HL-60 (cell line): Measurements from ENCODE around the gene NUTM2A.
"Not testable (repeated sequence)": the region's sequence is repeated elsewhere in the genome, so short reads cannot be mapped to it uniquely, and the experiment has no call there.

Source experiments
- DNase-seq, 2 experiments: peaks; one replicate each; pipeline ENCODE4 v3.0.0-alpha.2; 2010 to 2020; ENCODE audit warnings: low read depth in 1 of 2, low spot score in 1 of 2
- H3K27ac ChIP-seq: fragments of 250-450 bp; sonication (Bioruptor Pico); replicated peaks from 2 replicates; pipeline ENCODE4 v1.5.1; 2020; ENCODE audit warnings: mild to moderate bottlenecking, moderate library complexity
- H3K27me3 ChIP-seq: fragments of 250-450 bp; sonication (Bioruptor Pico); 2 replicates; pipeline ENCODE4 v1.5.1; 2021; ENCODE audit warnings: mild to moderate bottlenecking, moderate library complexity; ENCODE audit not compliant: insufficient read depth, poor library complexity, severe bottlenecking
- H3K4me3 ChIP-seq: replicated peaks from 2 replicates; pipeline ENCODE4 v1.5.1; 2011; ENCODE audit warnings: mild to moderate bottlenecking, control low read depth, low read length; ENCODE audit not compliant: insufficient read depth
- SPI1 ChIP-seq: IDR thresholded peaks from 2 replicates; pipeline ENCODE4 v1.6.1; 2012; ENCODE audit warnings: low read depth, mild to moderate bottlenecking, borderline replicate concordance
- long read RNA-seq: library from polyadenylated mRNA; unstranded; transcript quantifications from one replicate; pipeline ENCODE4 v2.0.0, GENCODE V29; 2020

NUTM2A gene, protein sequence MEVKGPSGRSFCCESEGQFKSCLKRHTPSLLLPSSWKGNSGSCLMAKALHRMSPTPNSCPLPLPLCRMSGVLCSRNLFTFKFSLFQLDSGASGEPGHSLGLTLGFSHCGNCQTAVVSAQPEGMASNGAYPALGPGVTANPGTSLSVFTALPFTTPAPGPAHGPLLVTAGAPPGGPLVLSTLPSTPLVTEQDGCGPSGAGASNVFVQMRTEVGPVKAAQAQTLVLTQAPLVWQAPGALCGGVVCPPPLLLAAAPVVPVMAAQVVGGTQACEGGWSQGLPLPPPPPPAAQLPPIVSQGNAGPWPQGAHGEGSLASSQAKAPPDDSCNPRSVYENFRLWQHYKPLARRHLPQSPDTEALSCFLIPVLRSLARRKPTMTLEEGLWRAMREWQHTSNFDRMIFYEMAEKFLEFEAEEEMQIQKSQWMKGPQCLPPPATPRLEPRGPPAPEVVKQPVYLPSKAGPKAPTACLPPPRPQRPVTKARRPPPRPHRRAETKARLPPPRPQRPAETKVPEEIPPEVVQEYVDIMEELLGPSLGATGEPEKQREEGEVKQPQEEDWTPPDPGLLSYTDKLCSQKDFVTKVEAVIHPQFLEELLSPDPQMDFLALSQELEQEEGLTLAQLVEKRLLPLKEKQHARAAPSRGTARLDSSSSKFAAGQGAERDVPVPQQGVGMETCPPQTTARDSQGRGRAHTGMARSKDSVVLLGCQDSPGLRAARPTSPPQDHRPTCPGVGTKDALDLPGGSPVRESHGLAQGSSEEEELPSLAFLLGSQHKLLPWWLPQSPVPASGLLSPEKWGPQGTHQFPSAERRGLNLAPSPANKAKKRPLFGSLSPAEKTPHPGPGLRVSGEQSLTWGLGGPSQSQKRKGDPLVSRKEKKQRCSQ
- long read RNA-seq, partial matches to known transcripts = 0 of 2 reads
- long read RNA-seq, other reads (novel, unspliced or antisense) = 2 of 2 reads

DNA sequence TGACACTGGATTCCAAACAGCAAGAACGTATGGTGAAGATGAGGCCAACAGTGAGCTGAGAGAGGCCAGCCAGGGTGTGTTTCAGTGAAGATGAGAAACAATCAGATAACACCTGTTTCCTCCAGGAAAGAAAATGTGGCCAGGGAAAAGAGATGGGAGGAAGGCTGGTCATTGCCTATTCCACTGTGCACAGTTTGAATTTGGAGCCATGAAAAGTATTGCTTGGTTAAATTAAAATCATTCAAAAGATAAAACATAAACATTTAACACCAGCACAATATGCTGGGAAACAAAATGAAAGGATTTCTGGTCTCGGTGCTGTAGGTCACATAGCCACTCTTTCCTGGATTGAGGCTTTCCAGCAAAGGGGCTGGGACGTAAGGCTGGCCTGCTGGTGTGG, at the start of gene NUTM2A:
Gene NUTM2A, plus strand, starts transcription at position 301 of the 400 bp plus-strand sequence. CDS start 383 bp downstream, outside the sequence.
- H3K27me3 ChIP-seq, H3K4me3 ChIP-seq, DNase-seq, H3K27ac ChIP-seq: not testable (repeated sequence)

GRCh38 chr10:87177587-87177986, 47.7 kb upstream of the NUTM2A start:
- not testable (repeated sequence) for H3K4me3 ChIP-seq, H3K27ac ChIP-seq, H3K27me3 ChIP-seq, DNase-seq

DNA sequence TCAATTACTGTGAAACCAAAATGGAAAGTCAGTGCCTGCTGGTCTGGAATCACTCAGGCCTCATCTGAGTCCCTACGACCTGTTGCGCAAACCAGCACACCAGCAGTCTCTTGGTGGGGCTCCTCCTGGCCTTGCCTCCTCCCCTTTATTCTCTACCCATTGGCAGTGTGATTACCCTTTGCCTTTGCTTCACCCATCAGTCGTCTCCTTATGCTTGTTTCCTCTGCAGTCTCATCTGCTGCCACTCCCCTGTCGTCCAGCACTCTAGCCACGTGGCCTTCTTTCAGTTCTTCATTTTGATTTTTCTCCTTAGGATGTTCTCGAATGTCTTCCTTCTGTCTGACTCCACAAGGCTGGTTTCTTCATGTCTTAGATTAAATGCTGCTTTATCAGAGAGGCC, 40.8 kb upstream of the NUTM2A start:
- DNase-seq = peak in 1 of 2 experiments; percentile 28
- H3K27ac ChIP-seq, H3K4me3 ChIP-seq, H3K27me3 ChIP-seq: not testable (repeated sequence)

DNA sequence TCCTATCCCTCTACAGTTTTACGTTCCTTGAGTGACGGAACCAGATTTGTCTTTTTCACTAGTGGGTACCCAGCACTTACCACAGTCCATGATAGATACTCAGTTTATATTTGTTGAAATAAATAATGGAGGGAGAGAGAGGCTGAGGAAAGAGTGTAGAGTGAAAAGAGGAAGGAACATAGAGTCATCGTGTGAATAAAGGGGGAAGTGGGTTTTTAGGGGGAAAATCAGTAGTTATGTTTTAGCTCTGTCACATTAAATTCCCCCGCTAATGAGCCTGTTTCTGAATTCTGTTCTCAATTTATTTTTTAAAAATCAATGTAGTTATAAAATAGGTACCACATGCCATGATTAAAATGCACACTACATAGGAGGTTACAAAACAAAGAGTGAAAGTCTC, 39.2 kb upstream of the NUTM2A start:
- H3K27me3 ChIP-seq, H3K4me3 ChIP-seq, DNase-seq, H3K27ac ChIP-seq: not testable (repeated sequence)
- peak; percentile 54; the same call in 1 of the 2 replicates for TF ChIP-seq SPI1

- not testable (repeated sequence) for H3K4me3 ChIP-seq, DNase-seq, H3K27me3 ChIP-seq, H3K27ac ChIP-seq
Observed at GRCh38 chr10:87187573-87187972, 37.7 kb upstream of the NUTM2A start.

DNA sequence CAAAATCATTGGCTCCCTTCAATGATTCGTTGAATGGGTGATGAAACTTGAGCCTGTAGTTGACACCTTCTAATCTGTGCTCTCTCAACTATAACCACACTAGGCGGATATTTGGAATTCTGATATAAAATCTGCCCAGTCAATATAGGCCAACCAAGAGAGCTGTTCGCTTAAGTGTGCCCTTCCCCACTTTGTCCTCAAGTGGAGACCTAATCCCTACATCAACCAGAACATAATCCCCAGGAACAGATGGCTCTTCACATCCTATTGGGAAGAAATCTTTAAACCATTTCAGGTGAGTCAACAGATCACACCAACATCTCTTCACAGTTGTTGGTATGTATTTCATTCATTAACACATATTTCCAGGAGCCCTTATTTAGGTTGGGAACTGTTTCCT, 33.4 kb upstream of the NUTM2A start:
- DNase-seq = not testable (repeated sequence)

GRCh38 chr10:87200924-87201323, 24.3 kb upstream of the NUTM2A start:
- DNase-seq, H3K27me3 ChIP-seq, H3K4me3 ChIP-seq, H3K27ac ChIP-seq: not testable (repeated sequence)

More for the DNA sequence above, 33.4 kb upstream of the NUTM2A start:
- not testable (repeated sequence) for H3K27ac ChIP-seq, H3K4me3 ChIP-seq, H3K27me3 ChIP-seq

- not testable (repeated sequence) for H3K27me3 ChIP-seq, H3K27ac ChIP-seq, H3K4me3 ChIP-seq, DNase-seq
Observed at GRCh38 chr10:87204801-87205200, 20.4 kb upstream of the NUTM2A start.

- not testable (repeated sequence) for H3K27ac ChIP-seq, H3K27me3 ChIP-seq, DNase-seq, H3K4me3 ChIP-seq
Observed at GRCh38 chr10:87206922-87207321, 18.3 kb upstream of the NUTM2A start.

- H3K27me3 ChIP-seq, H3K4me3 ChIP-seq, DNase-seq, H3K27ac ChIP-seq: not testable (repeated sequence)
Observed at GRCh38 chr10:87210309-87210708, 14.9 kb upstream of the NUTM2A start.

DNA sequence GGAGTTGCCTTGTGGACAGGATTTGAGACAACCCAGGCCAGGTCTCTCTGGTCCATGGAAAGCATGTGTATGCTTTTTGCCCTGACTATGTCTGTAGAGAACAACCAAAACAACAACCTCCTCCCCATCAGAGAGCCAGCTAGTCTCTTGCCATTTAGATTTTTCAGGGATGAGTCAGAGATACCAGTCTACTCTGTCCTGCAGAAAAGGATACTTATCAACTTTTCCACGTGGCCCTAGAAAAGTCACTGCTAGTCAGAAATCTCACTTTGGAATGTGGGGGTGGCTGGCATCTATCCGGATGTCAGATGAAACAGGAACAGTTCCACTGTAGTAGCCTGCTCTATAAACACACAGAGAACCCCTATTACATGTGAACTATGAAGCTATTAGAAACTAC, 13.4 kb upstream of the NUTM2A start:
- H3K27ac ChIP-seq, H3K4me3 ChIP-seq, DNase-seq, H3K27me3 ChIP-seq: not testable (repeated sequence)

DNA sequence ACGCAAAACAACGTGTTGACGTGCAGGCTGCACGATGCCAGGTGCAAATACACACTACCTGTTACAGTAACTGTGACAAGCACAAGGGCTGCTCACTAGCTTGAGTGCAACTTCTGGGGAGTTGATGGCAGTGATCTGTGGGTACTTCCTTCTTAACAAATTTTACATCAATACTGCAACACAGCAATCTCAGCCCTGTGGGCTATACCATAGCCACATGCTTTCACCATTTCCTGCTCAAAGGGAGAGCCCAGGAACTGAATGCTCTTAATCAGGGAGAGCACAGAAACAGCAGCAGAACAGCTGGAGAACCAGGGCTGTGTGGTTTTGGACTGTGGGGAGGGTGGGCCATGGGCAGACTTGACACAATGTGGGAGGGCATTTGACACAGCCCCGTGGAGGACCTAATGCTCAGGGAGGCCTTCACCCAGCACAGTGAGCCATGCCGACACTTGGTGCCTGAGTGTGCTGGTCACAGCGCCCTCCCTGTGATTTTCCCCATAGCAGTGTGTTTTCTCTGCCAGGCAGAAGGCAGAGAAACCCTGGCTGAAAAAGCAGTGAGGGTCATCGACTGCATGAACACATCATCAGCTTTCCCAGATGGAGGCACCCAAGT, 12.0 kb upstream of the NUTM2A start:
- H3K4me3 ChIP-seq, H3K27me3 ChIP-seq, H3K27ac ChIP-seq: not testable (repeated sequence)
- DNase-seq = peak in 1 of 2 experiments; percentile 36

GRCh38 chr10:87213806-87214205, 11.4 kb upstream of the NUTM2A start:
- peak in 1 of 2 experiments; percentile 9 for DNase-seq
- not testable (repeated sequence) for H3K27ac ChIP-seq, H3K4me3 ChIP-seq, H3K27me3 ChIP-seq

GRCh38 chr10:87216120-87216519, 9.1 kb upstream of the NUTM2A start:
- H3K27me3 ChIP-seq, H3K27ac ChIP-seq, H3K4me3 ChIP-seq: not testable (repeated sequence)
- DNase-seq = peak in 1 of 2 experiments; percentile 21
